NOMO-1 treated with DMSO at 0.1 percent for 48 hours (cell line): ENCODE results near the gene OPRM1.

Experiments
- DNase-seq: peaks from one replicate; lab custom pipeline; 2025; ENCODE audit not compliant: unreplicated experiment; lab: John Stamatoyannopoulos, UW

Gene OPRM1

DNA sequence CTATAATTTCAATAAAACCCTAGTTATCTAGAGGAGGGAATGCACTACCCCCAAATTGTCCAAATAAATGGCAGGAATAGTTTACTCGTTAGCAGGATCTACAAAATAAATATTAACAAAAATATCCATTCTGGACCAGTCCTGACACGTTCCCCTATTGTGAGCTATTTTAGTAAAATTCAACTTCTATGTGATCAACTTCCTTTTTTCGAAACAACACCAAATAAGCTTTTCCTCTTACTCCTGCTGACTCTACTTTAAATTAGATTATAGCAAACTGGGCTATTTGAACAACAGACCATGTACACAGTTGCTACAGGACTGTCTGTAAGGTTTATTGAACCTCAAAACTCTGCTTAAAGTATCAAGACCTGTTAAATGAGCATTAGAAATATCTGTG lies 163.3 kb downstream of the OPRM1 start:
- peak; percentile 67 for DNase-seq

DNA sequence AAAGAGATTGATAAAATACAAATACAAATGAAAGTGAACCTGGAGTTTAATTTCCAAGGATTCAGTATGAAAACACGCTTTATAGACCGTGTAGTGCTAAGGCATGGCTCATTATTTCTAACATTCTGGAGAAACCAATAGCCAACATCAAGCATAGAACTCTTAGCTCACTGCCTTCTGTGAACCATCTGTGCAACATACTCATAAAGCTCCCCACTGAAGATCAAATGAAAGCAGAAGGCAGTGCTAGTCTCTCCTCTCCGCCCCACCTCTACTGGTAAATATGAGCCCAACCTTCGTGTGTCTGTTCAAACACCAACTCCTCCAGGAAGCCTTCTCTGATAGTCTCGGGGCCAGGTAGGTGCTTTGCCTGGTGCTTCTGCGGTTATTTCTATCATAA lies 163.9 kb downstream of the OPRM1 start:
- no peak for DNase-seq

DNA sequence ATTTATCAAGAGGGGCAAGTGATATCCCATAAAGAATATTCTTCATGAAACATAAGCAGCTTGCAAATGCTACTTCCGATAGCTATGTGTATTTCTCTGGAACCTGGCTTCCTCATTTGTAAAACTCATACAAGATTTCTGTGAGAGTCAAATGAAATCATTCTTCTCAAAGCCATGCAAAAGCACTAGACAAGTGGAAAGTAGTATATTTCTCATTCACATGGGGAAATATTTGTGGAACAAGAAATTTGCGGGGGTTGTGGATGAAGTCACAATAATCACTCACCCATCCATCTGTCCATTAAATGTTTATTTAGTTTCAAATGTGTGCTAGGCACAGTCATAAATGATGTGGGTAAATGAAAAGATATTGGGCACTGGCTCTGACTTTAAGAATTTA lies 167.1 kb downstream of the OPRM1 start:
- no peak for DNase-seq

DNA sequence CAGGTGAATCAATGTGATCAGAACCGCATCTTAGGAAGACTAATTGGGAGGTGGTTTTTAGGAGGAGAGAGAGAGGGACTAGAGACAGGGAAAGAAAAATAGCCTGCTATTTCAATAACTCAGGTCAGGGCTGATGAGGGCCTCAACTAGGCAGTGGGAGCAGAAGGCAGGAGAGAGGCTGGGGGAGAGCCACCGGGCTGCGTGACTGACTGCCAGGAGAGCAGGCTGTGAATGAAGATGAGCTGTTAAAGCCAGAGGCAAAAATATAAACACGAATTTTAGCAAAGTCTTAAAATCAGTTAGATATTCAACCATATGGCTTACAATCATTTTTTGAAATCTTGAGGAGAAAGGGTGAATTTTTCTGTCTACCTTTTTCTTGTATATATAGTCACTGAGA lies 168.0 kb downstream of the OPRM1 start:
- DNase-seq, result no peak

DNA sequence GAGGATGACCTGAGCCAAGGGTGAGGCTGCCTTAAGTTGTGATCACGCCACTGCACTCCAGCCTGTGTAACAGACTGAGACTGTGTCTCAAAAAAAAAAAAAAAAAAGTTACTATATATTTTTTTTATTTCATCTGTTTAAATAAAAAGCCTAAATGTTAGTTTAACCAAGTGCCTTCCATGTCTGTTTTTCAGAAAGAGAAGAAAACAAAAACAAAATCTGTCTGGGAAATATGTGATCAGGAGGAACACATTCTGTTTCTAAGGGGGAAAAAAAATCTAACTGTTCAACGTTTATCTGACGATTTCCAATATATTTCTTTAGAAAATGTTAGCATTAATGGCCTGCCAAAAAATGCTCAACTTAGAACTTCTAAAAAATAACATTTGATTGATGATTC lies 170.5 kb downstream of the OPRM1 start:
- DNase-seq, result no peak

DNA sequence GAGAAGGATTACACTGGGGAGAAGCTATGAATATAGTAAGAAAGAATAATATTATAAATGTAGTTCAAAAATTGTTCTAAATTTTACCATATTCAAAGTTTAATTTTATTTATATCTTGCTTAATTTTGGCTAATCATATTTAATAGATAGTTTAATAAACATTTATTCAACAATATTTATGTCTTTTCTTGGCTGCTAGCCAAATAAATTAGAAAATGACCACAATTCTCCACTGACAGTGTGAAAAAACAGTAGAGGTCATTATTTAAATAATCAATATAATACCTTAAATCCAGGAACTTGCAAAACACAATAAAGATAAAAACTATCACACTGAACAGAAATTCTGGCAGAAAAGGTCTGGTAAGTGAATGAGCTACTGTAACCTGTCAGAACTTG lies 171.6 kb downstream of the OPRM1 start:
- no peak for DNase-seq

DNA sequence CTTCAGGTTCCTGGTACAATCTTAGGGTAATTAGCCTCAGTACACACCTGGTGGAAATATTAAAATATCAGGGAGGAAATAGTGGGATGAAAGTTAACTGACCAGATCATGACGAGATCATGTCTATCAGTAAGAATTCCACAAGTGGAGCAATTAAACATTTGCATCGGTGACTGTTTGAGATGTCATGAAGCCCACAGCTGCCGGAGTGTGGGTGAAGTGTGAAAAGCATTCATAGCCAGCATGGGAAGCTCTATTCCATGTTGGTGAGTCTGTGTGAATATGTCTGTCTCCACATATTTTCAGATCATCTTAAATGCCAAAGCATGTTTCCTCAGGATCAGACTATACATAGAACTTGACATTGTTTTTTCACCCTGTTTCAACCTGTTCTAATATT lies 174.7 kb downstream of the OPRM1 start:
- no peak for DNase-seq

DNA sequence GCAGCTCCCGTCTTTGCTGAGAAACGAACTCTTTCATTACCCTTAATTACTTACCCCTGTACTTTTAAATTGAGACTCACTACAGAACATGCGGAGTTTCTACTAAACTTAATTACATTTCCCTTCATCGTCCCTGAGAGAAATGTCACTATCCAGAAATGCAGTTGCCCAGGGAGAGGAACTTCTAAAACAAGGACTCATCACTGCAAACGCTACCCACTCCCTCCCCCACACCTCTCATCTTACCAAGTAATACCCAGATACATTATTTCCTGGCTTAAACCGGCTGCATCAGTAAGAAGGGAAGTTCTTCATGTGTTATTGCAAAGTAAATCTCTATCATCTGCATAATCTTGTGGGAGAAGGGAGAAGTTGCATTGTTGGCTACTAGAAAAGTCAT lies 179.3 kb downstream of the OPRM1 start:
- DNase-seq, result peak; percentile 64

DNA sequence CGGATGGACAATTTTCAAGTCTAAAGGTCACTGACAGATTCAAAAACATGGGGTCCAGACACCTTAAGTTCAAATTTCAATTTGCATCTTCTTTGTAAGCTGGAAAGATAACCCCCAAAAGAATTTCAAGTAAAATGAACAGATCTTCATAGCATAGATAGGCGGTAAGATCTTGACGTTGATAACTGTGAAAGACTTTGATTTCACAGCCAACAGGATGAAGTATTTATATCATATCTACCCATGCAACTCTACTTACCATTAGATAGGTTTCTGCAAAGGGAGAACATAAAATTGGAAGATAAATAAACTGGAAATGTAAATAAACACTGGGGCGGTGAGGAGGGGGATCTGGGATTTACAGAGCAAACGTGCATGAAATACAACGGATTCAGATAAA lies 179.7 kb downstream of the OPRM1 start:
- no peak for DNase-seq

DNA sequence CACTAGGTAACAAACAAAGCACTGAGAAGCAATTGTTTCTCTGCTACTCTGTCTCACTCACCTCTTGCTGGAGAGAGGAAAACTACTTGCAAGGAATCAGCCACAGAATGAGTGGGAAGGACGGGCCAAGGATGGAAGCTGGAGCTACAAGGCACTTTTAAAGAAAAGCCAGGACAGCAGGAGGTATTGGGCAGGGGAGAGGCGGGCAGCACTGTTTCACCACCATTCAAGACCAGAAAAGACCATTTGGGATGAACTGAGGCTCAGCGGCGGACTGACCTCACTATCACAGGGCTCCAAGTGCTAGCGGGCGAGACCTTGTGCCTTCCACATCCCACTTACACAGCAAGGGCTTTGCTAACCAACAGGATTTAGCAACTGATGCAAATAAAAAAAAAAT lies 180.2 kb downstream of the OPRM1 start:
- DNase-seq, result no peak

DNA sequence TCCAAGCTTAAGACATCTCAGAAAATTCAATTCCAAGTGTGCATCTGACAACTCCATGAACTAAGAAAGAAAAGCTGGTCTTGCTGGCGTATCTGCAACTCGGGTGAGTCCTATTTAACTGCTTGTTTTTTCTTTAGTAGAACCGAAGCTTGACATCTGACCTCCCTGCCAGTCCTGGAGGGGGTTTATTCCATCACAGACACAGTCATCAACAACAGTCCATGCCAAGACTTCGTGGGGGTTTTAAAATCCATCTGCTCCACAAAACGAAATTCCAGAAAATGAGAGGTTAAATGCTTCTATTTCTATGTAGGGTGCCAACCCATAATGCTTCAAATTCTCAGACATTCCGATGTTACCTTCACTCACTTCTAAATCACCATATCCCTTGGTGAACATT lies 183.7 kb downstream of the OPRM1 start:
- no peak for DNase-seq

DNA sequence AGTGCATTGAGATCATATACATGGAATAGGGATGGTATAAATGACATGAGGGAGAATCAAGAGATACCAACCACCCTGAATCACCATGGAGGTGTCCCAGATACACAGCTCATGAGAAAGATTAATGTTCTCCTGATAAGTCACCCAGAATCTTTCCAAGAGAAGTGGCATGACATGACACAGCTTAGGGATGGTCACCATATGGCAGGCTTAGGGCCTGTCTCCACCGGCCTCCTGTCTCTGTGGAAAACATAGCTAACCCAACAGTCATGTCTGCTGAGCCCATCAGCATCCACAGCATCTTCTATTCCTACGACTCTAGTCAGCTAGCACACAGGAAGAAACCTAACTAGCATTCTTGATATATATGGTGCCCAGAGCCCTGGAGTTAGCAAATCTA lies 184.3 kb downstream of the OPRM1 start:
- DNase-seq, result no peak

DNA sequence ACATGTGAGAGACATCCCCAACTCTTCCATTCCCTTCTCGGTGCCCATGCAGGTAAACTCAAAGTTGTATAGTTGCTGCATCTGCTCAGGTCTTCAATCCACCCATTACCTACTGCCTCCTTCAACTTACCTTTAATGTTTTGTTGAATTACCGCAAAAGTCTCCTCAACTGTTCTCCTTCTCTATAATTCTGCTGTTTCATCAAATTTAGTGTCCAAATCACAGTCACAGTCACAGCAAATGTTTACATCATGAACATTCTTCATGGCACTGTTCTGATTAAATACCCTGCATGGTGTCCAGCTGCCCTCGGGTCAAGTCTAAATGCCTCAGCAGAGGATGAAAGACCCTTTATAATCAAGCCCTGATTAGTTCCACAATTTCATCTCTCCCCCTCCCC lies 187.4 kb downstream of the OPRM1 start:
- no peak for DNase-seq

DNA sequence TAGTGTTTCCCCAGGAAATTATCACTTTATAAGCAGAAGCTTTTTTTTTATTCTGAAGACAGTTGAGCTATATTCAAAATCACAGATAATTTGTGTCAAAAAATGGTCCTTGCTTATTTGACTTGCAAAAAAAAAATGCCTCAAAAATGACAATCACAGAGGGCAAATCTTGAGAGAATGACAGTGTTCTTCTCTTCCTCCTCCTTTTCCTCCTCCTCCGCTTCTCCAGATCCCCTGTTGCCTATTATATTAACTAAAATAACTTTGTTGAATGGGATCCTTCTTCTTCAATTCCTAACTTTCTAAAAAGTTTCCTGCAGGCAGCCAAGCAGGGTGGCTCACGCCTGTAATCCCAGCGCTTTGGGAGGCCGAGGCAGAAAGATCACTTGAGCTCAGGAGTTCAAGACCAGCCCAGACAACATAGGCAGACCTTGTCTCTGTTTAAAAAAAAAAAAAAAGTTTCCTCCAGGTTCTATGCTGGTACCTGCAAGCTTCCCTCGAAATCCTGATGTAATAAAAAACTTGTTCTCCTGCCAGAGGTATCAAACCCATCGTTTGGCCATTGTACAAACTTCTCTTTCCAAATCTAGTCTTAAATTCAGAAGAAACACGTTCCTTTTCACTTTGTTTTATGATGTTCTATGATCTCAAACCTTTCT lies 189.0 kb downstream of the OPRM1 start:
- no peak for DNase-seq

DNA sequence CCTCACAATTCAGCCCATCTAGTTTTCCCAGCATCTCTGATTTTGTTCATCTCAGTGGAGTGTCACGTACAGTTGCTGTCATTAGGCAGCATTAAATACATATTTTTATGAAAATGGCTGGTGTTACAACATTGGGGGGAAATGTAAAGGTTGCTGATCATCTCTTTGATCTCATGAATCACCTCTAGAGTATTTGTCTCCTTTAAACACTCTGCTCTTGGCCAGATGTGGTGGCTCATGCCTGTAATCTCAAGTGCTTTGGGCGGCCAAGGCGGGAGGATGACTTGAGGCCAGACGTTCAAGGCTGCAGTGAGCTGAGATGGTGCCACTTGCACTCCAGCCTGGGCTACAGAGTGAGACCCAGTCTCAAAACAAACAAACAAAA lies 189.5 kb downstream of the OPRM1 start:
- no peak for DNase-seq

DNA sequence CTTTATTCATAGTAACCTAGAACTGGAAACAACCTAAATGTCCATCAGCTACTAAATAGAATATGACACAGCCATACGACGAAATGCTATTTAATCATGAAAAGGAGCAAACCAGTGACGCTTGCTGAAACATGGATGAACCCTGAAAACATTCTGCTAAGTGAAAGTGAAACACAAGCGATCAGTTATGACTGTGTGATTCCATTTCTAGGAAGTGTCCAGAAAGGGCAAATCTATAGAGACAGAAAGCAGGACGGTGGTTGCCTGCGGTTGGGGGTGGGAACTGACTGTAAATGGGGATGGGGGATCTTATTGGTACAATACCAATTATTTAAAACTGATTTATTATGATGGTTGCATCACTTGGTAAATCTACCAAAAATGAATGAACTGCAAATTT lies 190.7 kb downstream of the OPRM1 start:
- peak; percentile 58 for DNase-seq

DNA sequence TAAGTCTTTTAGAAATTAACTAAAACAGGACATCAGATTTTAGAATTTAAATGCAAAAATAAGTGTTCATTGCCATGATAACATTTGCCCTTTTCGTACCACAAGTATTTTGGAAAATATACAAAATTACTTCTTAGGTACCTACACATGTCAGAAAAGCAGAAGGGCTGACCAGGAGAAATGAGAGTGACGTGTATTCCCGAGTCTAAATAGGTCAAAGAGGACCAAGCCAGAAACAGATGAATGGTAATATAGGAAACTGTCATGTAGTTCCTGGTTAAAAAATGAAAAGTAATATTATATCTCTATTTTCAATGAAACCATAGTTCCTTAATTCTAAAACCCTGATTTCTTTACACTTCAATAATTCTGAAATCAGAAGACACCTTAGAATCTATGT lies 191.4 kb downstream of the OPRM1 start:
- DNase-seq, result no peak

DNA sequence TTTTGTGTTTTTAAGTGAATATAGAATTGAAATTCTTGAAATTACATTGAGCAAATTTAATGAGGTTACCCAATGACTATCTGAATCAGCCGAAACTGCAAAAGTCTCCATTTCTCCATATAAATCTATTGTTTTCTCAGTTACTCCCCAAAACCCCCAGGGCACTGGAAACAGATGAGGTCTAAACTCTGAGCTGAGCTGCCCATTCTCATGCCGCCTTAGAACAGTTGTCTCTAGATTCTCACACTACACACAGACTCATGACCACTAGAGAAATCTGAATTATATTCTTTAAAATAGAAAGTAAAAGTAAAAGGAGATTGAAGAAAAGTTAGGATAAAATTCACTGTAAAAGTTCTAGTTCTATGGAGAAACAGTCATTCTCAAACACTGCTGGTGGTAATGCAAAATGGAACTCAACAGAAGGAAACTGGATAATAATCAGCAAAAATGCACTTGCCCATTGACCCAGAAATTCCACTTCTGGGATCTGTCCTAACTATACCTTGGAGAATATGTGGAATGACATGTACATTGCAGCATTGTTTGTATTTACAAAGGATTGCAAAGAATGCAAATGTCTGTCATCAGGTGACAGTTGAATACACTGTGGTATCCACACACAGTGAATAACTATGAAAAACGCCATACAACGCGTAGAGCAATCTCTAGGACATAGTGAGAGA lies 192.0 kb downstream of the OPRM1 start:
- no peak for DNase-seq

DNA sequence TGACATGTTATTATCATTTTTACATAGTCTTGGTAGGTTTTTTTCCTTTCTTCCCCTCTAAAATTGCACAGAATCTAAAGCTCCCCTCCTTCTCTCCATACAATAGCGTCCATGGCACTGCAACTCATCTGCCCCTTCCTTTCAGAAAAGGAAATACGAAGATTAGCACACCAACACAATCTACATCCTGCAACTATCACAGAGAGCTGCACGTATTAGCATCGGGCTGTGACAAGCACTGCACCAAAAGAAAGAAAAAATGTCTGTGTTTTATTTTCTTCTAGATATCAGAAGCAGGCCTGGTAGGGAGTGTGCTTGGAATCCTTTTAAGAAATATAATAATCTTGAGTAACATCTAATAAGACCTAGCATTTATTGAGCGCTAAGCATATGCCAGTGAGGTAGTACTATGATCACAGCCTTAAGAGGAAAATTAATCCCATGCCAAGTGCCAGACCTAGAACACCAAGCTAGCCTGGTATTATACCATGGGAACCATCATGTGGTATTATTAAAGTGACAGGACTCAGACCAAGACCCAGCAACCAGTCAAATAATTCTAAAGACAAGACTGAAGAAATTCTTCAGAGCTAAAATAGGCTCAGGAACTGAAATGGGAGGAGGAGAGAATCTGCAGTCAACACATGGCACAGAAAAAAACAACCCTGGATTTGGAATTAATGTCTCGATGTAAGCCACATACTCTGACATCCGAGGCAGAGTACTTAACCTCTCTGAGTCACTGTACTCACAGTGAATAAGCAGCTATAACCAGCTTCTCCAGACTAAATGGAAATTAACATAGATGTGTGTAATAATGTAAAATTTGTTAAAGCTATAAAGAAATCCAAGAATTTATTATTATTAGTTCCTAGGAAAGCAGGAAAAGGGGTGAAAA lies 193.2 kb downstream of the OPRM1 start:
- DNase-seq, result no peak

DNA sequence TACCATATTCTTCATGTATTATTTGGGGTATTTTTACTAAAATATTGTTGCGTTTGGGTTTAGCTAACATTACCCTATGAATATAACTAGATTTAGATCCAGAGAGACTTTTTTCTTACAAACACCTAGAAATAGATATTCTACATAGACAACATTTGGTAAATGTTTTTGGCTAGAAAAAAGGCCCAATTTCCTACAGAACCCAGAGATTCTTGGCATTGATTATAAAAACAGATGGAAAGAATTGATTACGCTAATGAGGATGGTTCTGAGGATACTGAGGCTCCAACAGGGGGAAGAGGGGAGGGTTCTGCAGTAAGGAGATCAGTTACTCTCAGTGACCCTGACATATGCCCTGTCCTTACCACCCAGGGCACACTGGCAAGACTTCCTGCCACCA lies 194.3 kb downstream of the OPRM1 start:
- no peak for DNase-seq

DNA sequence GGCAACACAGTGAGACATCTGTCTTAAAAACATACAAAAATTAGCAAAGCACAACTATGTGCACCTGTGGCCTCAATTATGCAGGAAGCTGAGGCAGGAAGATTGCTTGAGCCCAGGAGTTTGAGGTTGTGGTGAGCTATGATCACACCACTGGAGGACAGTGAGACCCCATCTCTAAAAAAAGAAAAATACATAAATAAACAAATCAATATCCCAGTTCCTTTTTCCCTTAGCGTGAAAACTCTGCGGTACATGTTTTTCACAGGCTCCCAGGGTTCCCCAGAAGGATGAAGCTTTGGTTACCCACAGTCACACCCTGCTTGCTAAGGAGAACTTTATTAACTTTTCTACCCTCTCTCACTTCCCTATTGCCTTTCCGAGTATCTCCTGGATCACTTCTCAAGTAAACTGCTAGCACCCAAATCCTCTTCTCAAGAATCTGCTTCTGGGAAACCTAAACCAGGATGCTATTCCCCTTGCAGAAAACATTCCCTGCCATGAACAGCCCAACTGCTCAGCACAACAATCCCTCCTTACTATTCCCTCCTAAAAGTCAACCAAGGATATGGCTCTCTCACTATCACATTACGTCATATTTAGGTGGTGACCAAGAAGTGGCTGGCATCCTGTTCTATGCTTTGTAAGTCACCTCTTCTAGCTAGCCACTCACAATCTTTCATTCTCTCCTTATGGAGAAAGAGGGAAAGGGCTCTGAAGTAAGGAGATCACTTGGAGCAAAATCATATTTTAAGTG lies 195.2 kb downstream of the OPRM1 start:
- DNase-seq, result peak; percentile 72
